NCI-H345 (cell line): ENCODE data around the gene RNF225.
"Not testable (repeated sequence)": the region's sequence is repeated elsewhere in the genome, so short reads cannot be mapped to it uniquely, and the experiment has no call there.

Source experiments
- DNase-seq: peaks from one replicate; lab custom pipeline; 2025; lab: John Stamatoyannopoulos, UW

The RNF225 gene

DNA sequence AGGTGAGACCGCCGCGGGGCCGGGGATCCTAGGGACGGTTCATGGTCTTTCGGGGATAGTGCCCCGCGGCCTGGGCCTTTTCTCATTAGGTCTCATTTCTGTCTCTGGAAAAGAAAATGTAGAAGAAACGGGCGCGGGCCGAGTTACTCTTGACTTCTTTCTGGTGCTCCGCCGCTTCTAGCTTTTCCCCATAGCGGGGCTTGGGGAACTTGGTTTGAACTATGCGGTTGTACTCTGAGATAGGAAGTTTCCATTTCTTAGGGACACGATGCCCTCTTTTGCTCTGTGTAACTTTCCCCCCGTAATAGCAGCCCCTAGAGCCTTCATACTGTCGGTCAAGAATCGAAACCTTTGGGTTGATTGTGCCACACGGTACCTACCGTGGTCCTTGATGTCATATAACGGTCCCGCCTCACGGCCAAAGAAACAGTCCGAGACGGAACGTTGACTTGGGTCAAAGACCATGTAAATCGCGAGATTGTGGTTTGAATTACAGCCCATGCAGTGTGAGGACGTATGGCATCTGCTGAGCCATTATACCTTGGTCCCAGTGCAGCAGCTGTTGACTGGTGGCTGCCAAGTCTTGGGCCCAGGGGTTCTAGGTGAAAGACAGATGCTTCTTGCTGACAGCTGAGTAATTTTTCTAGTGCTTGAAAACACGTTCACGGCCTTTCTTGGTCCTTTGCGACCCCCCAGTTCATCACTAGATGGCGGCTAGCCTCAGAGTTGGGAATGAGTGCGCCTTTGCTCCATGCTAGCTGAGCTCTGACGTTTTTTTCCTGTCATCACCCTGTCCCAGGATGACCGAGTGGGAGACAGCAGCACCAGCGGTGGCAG lies 7.9 kb upstream of the RNF225 start:
- no peak for DNase-seq

DNA sequence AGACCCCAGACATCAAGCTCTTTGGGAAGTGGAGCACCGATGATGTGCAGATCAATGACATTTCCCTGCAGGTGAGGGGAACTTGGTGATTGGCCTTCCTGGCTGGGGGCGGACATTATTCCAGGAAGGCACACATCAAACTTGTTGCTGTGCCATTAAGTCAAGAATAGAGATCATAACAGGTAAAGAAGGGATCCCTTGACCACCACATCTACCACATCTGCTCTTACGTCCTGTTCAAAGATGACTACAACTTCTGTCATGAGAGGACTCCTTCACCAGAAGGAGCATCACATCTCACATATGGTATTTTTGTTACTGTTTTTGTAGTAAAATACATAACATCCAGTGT lies 7.3 kb upstream of the RNF225 start:
- DNase-seq, result no peak

GRCh38 chr19:58392945-58393724 lies 2.3 kb upstream of the RNF225 start:
- DNase-seq, result no peak

DNA sequence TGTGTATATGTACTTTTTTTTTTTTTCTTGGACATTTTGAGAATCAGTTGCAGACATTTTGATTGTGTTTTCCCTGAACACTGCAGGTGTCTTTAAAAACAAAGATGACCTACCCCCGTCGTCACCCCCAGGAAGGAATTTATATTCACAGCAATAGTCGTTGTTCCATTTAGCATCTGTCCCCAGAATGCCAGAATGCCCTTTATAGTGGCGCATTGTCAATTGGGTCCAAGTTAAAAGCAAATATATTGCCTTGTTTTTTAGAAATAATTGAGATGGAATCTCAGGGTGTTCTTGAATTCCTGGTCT lies 1.8 kb upstream of the RNF225 start:
- no peak for DNase-seq

GRCh38 chr19:58394821-58395219 lies 636 bp upstream of the RNF225 start:
- no peak for DNase-seq

GRCh38 chr19:58395979-58396627 lies 647 bp downstream of the RNF225 start:
- DNase-seq, result no peak

- DNase-seq, result no peak
Observed at GRCh38 chr19:58396691-58397532, 1.5 kb downstream of the RNF225 start.

DNA sequence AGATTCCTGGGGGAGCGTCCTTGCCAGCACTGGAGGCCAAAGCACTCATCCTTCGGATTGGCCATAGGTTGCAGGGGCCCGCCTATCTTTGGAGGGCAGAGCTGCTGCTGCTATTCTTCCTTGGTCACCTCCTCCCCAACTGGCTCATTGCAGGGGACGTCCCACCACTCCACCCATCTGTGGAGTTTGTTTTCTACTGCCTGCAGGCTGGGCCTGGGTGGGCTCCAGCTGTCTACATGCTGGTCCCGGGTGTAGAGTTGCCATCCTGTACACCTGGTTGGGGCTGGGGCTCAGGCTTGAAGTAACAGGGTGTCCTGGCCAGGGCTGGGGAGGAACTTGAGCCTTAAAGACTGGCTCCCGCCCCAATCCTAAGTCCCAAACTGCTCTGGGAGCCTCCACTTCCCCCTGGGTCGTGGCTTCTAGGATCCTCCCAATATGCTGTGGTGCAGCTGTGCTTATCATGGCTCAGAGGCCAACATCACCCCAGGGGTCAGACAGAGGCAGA lies 2.1 kb downstream of the RNF225 start:
- DNase-seq, result no peak

DNA sequence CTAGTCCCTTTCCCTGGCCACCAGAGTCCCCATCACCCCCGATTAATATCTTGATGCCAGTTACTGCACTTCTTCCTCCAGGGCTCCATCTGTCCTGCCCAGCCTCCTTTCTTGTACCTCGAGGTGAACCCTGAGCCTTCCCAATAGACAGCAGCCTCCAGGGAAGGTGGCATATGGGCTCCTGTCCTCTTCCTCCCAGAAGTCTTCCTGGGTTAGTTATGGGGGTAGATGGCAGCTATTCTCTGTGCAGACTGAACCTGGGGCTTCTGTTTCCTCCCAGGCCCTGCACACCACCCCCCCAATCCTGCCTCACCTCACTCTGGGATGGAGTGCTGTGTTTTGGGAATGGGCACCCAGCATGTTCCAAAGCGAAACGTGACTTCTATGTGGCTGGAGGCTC lies 2.6 kb downstream of the RNF225 start:
- DNase-seq, result no peak

DNA sequence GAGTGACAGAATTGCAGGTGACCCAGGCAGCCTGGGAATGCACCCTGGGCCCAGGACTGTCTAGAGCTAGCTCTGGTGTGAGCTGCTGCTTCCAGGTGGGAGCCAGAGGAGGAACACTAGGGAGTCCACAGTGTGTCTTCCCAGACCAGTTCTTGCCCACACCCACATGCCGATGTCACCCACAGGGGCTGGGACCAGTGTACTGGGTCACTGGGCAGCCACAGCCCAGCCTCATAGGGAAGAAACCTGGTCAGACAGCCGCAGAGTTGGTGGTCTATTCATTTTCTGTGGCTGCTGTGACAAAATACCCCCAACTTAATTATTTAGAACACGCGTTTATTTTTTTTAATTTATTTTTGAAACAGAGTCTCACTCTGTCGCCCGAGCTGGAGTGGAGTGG lies 3.1 kb downstream of the RNF225 start:
- no peak for DNase-seq

GRCh38 chr19:58399903-58400302 lies 4.4 kb downstream of the RNF225 start:
- no peak for DNase-seq

DNA sequence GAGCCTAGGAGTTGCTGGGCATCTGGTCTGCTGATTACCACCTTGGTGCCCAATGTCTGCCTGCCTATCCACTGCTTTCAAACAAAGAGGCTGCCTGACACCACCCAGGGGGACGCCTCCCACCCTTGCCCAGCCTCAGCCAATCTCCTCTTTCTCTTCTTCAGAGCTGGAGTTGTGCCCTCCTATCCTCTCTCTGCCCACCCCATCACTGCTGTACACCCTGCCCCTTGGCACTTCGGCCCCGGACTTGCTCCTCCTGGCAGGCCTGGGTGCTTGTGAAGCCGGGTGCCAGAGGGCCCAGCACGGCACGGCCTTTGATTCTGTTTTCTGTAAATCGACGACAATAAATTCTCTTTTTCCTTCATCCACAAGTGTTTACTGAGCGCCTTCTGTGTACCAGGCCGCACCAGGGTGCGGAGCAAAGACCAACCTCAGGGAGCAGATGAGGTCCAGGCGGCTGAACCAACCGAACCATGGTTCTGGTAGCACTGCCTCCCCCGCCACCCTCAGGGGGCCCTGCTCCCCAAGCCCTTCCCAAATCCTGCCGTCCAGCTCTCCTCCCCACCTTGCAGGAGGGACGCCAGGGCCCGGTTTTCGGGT lies 5.0 kb downstream of the RNF225 start:
- DNase-seq, result peak; percentile 47

DNA sequence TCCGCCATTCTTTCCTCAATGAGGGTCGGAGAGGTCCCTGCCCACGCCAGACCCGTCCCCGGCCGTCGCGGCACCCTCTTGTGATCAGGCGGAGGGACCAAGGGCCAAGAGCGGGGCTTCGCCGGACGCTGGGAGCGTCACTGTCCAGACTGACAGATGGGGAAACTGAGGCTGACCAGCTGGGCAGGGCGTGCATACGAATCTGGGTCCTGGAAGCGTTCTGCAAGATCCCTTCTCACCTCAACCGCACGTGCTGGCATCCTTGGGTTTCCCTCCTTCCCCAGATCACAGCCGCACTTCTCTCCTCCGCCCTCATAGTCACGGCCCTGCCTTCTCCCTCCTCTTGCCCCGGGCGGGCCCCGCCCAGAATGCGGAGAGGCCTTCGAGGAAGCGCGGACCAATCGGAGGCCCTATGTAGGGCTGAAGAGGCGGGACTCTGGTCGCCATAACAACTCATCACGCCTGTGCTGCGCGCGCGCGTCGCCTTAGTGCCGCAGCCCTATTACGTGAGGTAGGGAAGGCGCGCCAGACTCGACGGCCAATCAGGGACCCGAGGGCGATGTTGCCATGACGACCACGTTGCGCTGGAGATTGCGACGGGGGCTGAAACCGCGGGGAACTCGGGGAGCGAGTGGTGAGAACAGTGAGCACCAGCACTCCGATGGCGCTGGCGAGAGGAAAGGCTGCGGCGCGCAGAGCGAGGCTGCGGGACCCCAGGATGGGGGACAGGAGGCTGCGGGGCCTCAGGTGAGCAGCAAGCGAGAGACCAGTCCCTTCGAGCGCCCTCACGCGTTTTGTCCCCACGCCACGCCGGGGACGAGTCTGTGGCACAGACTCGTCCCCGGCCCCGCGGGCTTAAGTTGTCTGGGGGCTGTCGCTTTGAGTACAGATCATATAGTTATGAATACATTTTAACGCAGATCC lies 5.7 kb downstream of the RNF225 start:
- peak; percentile 98 for DNase-seq

DNA sequence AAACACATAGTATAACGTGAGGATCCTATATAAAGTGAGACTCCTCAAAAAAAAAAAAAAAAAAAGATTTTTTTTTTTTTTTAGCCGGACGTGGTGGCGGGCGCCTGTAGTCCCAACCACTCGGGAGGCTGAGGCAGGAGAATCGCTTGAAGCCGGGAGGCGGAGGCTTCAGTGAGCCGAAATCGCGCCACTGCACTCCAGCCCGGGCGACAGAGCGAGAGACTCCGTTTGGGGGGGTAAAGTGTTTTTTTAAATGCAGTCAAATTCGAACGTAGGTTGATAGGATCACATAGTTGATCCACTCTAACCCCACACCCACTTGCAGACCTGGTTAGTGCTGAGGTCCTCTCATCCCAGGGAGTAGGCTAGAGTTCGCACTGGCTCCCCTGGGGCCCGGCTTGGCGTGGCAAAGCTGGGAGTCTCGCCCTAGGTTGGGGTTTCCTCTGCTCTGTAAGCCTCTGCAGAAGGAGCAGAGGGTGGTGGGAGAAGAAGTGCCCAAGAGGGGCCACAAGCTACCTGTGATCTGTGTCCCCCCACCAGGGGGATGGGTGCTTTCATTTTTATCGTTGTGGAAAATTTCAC lies 6.5 kb downstream of the RNF225 start:
- no peak for DNase-seq

GRCh38 chr19:58403920-58404478 lies 8.5 kb downstream of the RNF225 start:
- not testable (repeated sequence) for DNase-seq

GRCh38 chr19:58406818-58407657 lies 11.6 kb downstream of the RNF225 start:
- DNase-seq, result no peak

- no peak for DNase-seq
Observed at GRCh38 chr19:58407658-58408151, 12.2 kb downstream of the RNF225 start.

DNA sequence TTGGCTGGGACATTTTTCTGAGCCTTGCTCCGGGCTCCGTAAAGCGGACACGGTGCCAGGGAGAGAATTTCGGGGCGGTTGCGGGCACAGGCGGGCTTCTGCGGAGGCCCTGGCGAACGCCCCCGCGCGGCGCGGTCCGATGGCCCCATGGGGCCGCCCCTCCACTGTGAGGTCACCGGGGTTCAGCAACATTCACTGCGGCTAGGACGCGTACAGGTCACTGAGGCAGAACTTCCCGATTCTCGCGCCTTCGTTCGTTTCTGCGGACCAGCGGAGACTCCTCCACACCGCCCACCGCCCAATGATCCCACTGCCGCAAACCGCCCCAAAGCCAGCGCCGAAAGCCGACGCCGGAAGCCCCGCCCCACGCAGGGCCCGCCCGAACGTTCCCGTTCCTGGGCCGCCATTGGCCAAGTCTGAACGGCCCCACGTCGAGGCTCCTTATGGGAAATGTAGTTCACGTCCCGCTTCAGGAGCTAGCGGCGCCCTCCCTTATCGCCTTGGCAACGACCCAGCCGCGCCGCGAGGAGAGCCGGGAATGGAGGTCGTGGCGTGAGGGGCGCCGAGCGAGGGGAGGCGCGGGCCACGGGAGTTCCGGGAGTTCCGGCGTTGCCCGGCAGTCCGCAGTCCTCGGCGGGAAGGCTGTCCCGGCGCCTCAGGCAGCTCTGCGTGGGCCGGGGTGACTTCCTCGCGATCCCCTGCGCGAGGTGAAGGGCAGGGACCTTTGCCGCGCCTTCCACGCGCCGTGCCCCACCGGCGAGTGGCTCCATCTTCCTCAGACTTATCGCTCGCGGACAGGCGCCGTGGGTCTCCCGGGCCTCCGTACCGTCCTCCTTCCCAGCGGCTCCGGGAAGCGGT lies 12.9 kb downstream of the RNF225 start, which contains the start of gene ZNF584:
Gene ZNF584 (plus strand): TSS at position 498 of the 858 bp plus-strand sequence. CDS start 499 bp downstream, outside the sequence.
- DNase-seq, result peak; percentile 93
